GM10266 (cell line): ENCODE results near the gene TMEM141.

Experiments
- DNase-seq: peaks from one replicate; pipeline ENCODE4 v3.0.0; 2012; ENCODE audit errors: extremely low spot score
- CTCF ChIP-seq: IDR thresholded peaks from 2 replicates; pipeline ENCODE4 v1.5.1; 2012; ENCODE audit warnings: mild to moderate bottlenecking, low read depth; ENCODE audit not compliant: control insufficient read depth, insufficient read depth; ENCODE audit errors: missing control alignments

TMEM141 gene

GRCh38 chr9:136769710-136770191, 21.4 kb upstream of the TMEM141 start:
- peak; percentile 89 for DNase-seq
- TF ChIP-seq CTCF, result peak; percentile 82

- DNase-seq, result no peak
- no peak for TF ChIP-seq CTCF
These were observed 19.2 kb upstream of the TMEM141 start for GRCh38 chr9:136771907-136772415.

- TF ChIP-seq CTCF, result no peak
- DNase-seq, result peak; percentile 47
These were observed 17.6 kb upstream of the TMEM141 start for GRCh38 chr9:136773386-136774044.

- no peak for TF ChIP-seq CTCF
- no peak for DNase-seq
These were observed 16.6 kb upstream of the TMEM141 start for GRCh38 chr9:136774416-136775045.

GRCh38 chr9:136775191-136775590, 16.0 kb upstream of the TMEM141 start:
- TF ChIP-seq CTCF, result no peak
- DNase-seq, result no peak

DNA sequence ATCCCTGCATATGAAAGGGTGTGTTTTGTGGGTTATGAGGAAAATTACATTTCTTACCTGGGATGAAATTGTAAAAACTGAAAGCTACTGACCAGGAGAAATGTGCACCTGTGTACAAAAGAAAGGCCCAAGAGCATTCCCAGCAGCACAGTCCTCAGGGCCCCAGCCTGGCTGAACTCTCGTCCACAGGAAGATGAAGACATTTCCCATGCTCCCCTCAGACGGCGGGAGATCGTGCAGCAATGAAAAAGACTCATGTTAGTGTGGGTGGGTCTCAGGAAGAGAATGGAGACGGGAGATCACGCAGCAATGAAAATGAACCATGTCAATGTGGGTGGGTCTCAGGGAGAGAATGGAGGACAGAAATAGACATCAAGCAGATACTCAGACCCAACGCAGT, 14.2 kb upstream of the TMEM141 start:
- no peak for DNase-seq
- no peak for TF ChIP-seq CTCF

DNA sequence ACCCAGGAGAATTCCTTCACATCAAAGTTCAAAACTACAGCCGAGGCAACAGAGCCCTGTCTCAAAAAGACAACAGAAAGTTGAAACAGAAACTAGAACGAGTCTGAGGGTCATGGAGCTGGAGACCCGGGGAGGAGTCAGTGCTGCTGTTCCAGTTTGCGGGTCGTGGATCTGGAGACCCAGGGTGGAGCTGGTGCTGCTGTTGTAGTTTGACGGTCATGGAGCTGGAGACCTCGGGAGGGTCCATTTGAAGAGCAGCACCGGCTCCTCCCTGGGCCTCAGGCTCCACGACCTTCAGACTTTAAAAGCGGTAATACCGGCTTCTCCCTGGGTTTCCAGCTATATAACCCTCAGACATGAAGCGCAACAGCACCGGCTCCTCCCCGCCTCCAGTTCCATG, 13.8 kb upstream of the TMEM141 start:
- no peak for TF ChIP-seq CTCF
- DNase-seq, result no peak
